Sigmoid colon (tissue), 3 donors: ENCODE results near the gene MYBPC1.

ENCODE experiments used
- CTCF ChIP-seq, 4 experiments: fragments of 450-650 bp in 3 of 4; fragments of 200-600 bp in 1 of 4; IDR thresholded peaks; one replicate each; pipeline ENCODE4 v1.5.1; 2016 to 2019; ENCODE audit warnings: antibody characterized with exemption in 4 of 4, mild to moderate bottlenecking in 3 of 4, moderate library complexity in 2 of 4
- POLR2A ChIP-seq, 2 donors: fragments of 450-650 bp; IDR thresholded peaks; one replicate each; pipeline ENCODE4 v1.6.1; 2016; ENCODE audit warnings: antibody characterized with exemption in 2 of 2, mild to moderate bottlenecking in 2 of 2, moderate library complexity in 2 of 2

GRCh38 chr12:101667591-101667990, 72.8 kb downstream of the MYBPC1 start:
- TF ChIP-seq POLR2A (IDR thresholded peaks at IDR 0.05) (no peak), CTCF (IDR thresholded peaks at IDR 0.05) (no peak)
